HCT116 (cell line): ENCODE results near the gene BCAN. TPM values are rescaled to one million over a fixed set of nuclear protein-coding genes. Genes with fewer than 3 reads are reported as not detected.

Source experiments
- ATAC-seq: fragments of 200-7000 bp; cut with Tn5 transposase; 2 replicates; pipeline ENCODE4 v1.9.1; 2020; ENCODE audit warnings: mild to moderate bottlenecking, moderate library complexity
- BruUV-seq: library from RNA; stranded (reverse); fragments of 400-500 nt; replicated peaks from 2 replicates; lab custom pipeline; 2021; lab: Mats Ljungman, UMichigan
- CTCF ChIA-PET: fragments of 300-600 bp; sonication (Branson Sonifier 250); formaldehyde crosslinking; loops from one replicate; lab custom pipeline; 2021; ENCODE audit warnings: antibody characterized with exemption; lab: Charles Lee
- POLR2A ChIA-PET: fragments of 300-600, 350-600 bp; sonication (Branson Sonifier 250); formaldehyde crosslinking; loops from one replicate; lab custom pipeline; 2021; ENCODE audit warnings: antibody characterized with exemption; lab: Charles Lee
- RAD21 ChIA-PET, 2 experiments: fragments of 300-600 bp; sonication (Branson Sonifier 250); formaldehyde crosslinking; loops; one replicate each; lab custom pipeline; 2023; ENCODE audit warnings: low total read pairs in 2 of 2; ENCODE audit not compliant: uncharacterized antibody in 2 of 2, unreplicated experiment in 2 of 2, low non-redundant PET in 1 of 2; lab: Charles Lee
- DNase-seq: peaks from one replicate; pipeline ENCODE4 v3.0.0-alpha.2; 2010; ENCODE audit warnings: low read depth, low spot score
- H2AFZ ChIP-seq: fragments of 200-600 bp; shearing (Covaris generic), sonication (generic); 2 replicates; pipeline ENCODE4 v1.6.1; 2017; ENCODE audit warnings: low read depth, mixed run types, mixed read lengths, antibody characterized with exemption, low read length; ENCODE audit not compliant: poor library complexity, severe bottlenecking
- H3K27ac ChIP-seq: 2 replicates; pipeline ENCODE4 v1.5.1; 2012; ENCODE audit warnings: low read depth, low read length
- H3K27me3 ChIP-seq: fragments of 200-600 bp; sonication (generic); 2 replicates; pipeline ENCODE4 v1.6.1; 2016; ENCODE audit warnings: mixed run types, low read length, mixed read lengths; ENCODE audit not compliant: insufficient read depth
- H3K36me3 ChIP-seq, 2 experiments: fragments of 200-500 bp in 1 of 2; fragments of 200-600 bp in 1 of 2; sonication (Bioruptor generic) in 1 of 2; sonication (generic) in 1 of 2; 2 replicates each; pipeline versions ENCODE4 v1.5.1 to v1.6.1; 2014 to 2016; ENCODE audit warnings: low read length in 2 of 2, inconsistent platforms in 1 of 2, mixed read lengths in 1 of 2, mixed run types in 1 of 2; ENCODE audit not compliant: insufficient read depth in 2 of 2, control insufficient read depth in 1 of 2
- H3K4me1 ChIP-seq, 2 experiments: fragments of 200-600 bp in 1 of 2; sonication (generic) in 1 of 2; 2 replicates each; pipeline versions ENCODE4 v1.5.1 to v1.6.1; 2012 to 2017; ENCODE audit warnings: low read length in 2 of 2, inconsistent platforms in 1 of 2, mild to moderate bottlenecking in 1 of 2, mixed read lengths in 1 of 2, mixed run types in 1 of 2, moderate library complexity in 1 of 2; ENCODE audit not compliant: insufficient read depth in 2 of 2, control insufficient read depth in 1 of 2
- H3K4me2 ChIP-seq: fragments of 200-600 bp; sonication (generic); 2 replicates; pipeline ENCODE4 v1.6.1; 2017; ENCODE audit warnings: mixed run types, low read length, mixed read lengths
- H3K4me3 ChIP-seq, 2 experiments: fragments of 200-600 bp in 1 of 2; sonication (generic) in 1 of 2; replicated peaks in 1 of 2; 2 replicates each; pipeline ENCODE4 v1.5.1; 2011 to 2016; ENCODE audit warnings: low read length in 2 of 2, control low read depth in 1 of 2, low read depth in 1 of 2, mild to moderate bottlenecking in 1 of 2, mixed read lengths in 1 of 2, mixed run types in 1 of 2
- H3K79me2 ChIP-seq: fragments of 200-600 bp; sonication (generic); 2 replicates; pipeline ENCODE4 v1.6.1; 2017; ENCODE audit warnings: mild to moderate bottlenecking, mixed run types, low read length, moderate library complexity, mixed read lengths; ENCODE audit not compliant: insufficient read depth
- H3K9ac ChIP-seq: fragments of 200-600 bp; sonication (generic); 2 replicates; pipeline ENCODE4 v1.6.1; 2016; ENCODE audit warnings: low read length, mixed read lengths
- H3K9me2 ChIP-seq: fragments of 200-600 bp; sonication (generic), shearing (Covaris generic); 2 replicates; pipeline ENCODE4 v1.6.1; 2017; ENCODE audit warnings: mixed run types, mild to moderate bottlenecking, moderate library complexity; ENCODE audit not compliant: insufficient read depth
- H3K9me3 ChIP-seq, 2 experiments: fragments of 200-500 bp in 1 of 2; fragments of 200-600 bp in 1 of 2; sonication (Bioruptor generic) in 1 of 2; sonication (generic) in 1 of 2; 2 replicates each; pipeline ENCODE4 v1.6.1; 2014 to 2017; ENCODE audit warnings: low read length in 2 of 2, mixed read lengths in 2 of 2, inconsistent platforms in 1 of 2, low read depth in 1 of 2, mild to moderate bottlenecking in 1 of 2, mixed run types in 1 of 2, moderate library complexity in 1 of 2; ENCODE audit not compliant: control insufficient read depth in 1 of 2, insufficient read depth in 1 of 2
- H4K20me1 ChIP-seq: fragments of 200-600 bp; sonication (generic), shearing (Covaris generic); 2 replicates; pipeline ENCODE4 v1.6.1; 2017; ENCODE audit warnings: mixed run types, mild to moderate bottlenecking, moderate library complexity; ENCODE audit not compliant: insufficient read depth
- EZH2 ChIP-seq: fragments of 200-600 bp; sonication (generic); IDR thresholded peaks from 2 replicates; pipeline ENCODE4 v1.6.1; 2017; ENCODE audit warnings: antibody characterized with exemption, mixed run types
- JUND ChIP-seq: IDR thresholded peaks from 2 replicates; pipeline ENCODE4 v1.6.1; 2012
- POLR2AphosphoS5 ChIP-seq: IDR thresholded peaks from 2 replicates; pipeline ENCODE4 v1.6.1; 2011; ENCODE audit warnings: mild to moderate bottlenecking, low read depth, low read length, moderate library complexity
- SRF ChIP-seq: IDR thresholded peaks from 2 replicates; pipeline ENCODE4 v1.6.1; 2012; ENCODE audit warnings: low read depth
- intact Hi-C: fragments of 100-400 bp; cut with micrococcal nuclease; formaldehyde crosslinking; loops from 2 replicates; pipeline ENCODE4 v1.10.0; 2022
- total RNA-seq: library from RNA; stranded (reverse); gene quantifications from one replicate; pipeline ENCODE4 v1.2.1, GENCODE V29; 2021; ENCODE audit not compliant: unreplicated experiment
- TF ChIP-seq, protein P1 (sequence below): IDR thresholded peaks from 2 replicates; pipeline ENCODE4 v1.6.1; 2012; ENCODE audit warnings: low read depth
- TF ChIP-seq, protein P2 (sequence below), 3 experiments: fragments of 200-600 bp in 1 of 3; sonication (generic) in 1 of 3; IDR thresholded peaks in 2 of 3; conservative IDR thresholded peaks in 1 of 3; 2 replicates each; pipeline ENCODE4 v1.5.1; 2012 to 2017; ENCODE audit warnings: low read depth in 2 of 3, low read length in 2 of 3, antibody characterized with exemption in 1 of 3, borderline replicate concordance in 1 of 3, control low read depth in 1 of 3, mild to moderate bottlenecking in 1 of 3, mixed read lengths in 1 of 3, mixed run types in 1 of 3, moderate library complexity in 1 of 3; ENCODE audit not compliant: insufficient read depth in 1 of 3

The BCAN gene
- total RNA-seq, 1 experiment from 2014 or later, result not detected

DNA sequence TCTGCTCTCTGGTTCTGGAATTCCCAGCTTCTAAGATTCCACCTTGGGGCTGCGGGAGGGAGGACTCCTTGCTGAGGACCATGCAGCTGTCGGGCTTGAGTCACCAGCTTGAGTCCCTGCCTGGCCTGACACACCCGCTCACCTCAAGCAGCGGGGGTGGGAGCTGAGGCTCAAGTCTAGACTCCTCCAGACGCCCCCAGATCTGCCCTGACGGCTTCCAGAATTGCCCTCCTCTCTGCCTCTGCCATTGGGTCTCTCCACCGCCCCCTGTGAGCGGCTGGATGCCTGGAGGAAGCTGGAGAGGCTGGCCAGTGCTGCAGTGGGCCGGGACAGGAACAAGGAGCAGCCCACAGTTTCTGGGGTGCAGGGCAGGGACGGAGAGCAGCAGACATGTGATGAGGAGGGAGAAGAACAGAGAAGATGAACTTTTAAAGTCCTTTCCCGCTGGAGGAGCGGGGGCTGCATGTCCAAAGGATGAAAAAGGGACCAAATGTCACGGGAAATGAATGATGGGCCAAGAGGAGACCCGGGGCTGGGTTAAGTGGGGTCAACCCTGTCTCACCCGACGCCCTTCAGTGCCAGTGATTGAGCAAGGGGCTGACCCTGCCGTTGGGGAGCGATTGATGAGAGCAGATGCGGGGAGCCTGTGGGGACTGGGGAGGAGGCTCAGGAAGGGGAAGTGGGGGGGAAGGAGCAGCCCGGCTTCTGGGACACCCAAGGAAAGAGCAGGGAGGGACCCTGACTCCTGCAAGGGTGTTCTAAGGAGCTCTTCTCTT lies 49.9 kb downstream of the BCAN start:
- BruUV-seq, result no TSS peak
- Histone ChIP-seq H2AFZ (peak overlapping the region; percentile 35), H3K79me2 (no peaks in the 10 kb centered on the region), H3K4me1 (peaks cover 57 to 70% of the 10 kb centered on the region in 2 experiments)
- no peak for TF ChIP-seq SRF
- no peak for TF ChIP-seq POLR2AphosphoS5
- no peak for TF ChIP-seq EZH2
- no peak for TF ChIP-seq JUND
- TF ChIP-seq, protein P1, sequence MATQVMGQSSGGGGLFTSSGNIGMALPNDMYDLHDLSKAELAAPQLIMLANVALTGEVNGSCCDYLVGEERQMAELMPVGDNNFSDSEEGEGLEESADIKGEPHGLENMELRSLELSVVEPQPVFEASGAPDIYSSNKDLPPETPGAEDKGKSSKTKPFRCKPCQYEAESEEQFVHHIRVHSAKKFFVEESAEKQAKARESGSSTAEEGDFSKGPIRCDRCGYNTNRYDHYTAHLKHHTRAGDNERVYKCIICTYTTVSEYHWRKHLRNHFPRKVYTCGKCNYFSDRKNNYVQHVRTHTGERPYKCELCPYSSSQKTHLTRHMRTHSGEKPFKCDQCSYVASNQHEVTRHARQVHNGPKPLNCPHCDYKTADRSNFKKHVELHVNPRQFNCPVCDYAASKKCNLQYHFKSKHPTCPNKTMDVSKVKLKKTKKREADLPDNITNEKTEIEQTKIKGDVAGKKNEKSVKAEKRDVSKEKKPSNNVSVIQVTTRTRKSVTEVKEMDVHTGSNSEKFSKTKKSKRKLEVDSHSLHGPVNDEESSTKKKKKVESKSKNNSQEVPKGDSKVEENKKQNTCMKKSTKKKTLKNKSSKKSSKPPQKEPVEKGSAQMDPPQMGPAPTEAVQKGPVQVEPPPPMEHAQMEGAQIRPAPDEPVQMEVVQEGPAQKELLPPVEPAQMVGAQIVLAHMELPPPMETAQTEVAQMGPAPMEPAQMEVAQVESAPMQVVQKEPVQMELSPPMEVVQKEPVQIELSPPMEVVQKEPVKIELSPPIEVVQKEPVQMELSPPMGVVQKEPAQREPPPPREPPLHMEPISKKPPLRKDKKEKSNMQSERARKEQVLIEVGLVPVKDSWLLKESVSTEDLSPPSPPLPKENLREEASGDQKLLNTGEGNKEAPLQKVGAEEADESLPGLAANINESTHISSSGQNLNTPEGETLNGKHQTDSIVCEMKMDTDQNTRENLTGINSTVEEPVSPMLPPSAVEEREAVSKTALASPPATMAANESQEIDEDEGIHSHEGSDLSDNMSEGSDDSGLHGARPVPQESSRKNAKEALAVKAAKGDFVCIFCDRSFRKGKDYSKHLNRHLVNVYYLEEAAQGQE, result no peak
- TF ChIP-seq, protein P2, sequence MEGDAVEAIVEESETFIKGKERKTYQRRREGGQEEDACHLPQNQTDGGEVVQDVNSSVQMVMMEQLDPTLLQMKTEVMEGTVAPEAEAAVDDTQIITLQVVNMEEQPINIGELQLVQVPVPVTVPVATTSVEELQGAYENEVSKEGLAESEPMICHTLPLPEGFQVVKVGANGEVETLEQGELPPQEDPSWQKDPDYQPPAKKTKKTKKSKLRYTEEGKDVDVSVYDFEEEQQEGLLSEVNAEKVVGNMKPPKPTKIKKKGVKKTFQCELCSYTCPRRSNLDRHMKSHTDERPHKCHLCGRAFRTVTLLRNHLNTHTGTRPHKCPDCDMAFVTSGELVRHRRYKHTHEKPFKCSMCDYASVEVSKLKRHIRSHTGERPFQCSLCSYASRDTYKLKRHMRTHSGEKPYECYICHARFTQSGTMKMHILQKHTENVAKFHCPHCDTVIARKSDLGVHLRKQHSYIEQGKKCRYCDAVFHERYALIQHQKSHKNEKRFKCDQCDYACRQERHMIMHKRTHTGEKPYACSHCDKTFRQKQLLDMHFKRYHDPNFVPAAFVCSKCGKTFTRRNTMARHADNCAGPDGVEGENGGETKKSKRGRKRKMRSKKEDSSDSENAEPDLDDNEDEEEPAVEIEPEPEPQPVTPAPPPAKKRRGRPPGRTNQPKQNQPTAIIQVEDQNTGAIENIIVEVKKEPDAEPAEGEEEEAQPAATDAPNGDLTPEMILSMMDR (IDR thresholded peaks at IDR 0.05 in 2 of 3, conservative IDR thresholded peaks at IDR 0.05 in 1 of 3; ENCODE audit: borderline replicate concordance in 1 of 3, insufficient read depth in 1 of 3, low read depth in 2 of 3, low read length in 2 of 3), result peak in 1 of 3 experiments; percentile 12; a peak in 1 of 6 replicates
- TF ChIP-seq, all 23 proteins: peak for 1
- RAD21 ChIA-PET, result interaction anchor here (1.8 to 4.0 kb wide), 5 partner anchors 14 to 168 kb away, joined by 9 to 67 read pairs (median 45); partner anchors contain the start of genes CRABP2 (in 2 of the 2) and NTRK1 (in 1 of the 2)
- Histone ChIP-seq H3K4me2 (peak overlapping the region; percentile 84), H3K9me3 (no peaks in the 10 kb centered on the region), H3K27ac (peak overlapping the region; percentile 72), H3K9me2 (no peaks in the 10 kb centered on the region), H3K36me3 (no peaks in the 10 kb centered on the region), H3K4me3 (no peak overlapping the region), H3K27me3 (no peaks in the 10 kb centered on the region), H4K20me1 (no peaks in the 10 kb centered on the region), H3K9ac (peak overlapping the region; percentile 39)
- DNase-seq, result no peak
- intact Hi-C loops, result no loop called here
- ATAC-seq, result no peak
- POLR2A ChIA-PET, result interaction anchor here (1.0 to 5.0 kb wide), 4 partner anchors 12 to 36 kb away, joined by 3 to 87 read pairs (median 36); partner anchors contain the start of genes CRABP2, ISG20L2, METTL25B and NES
- CTCF ChIA-PET, result interaction anchor here (1.6 to 10.0 kb wide), 5 partner anchors 16 to 236 kb away, joined by 4 to 508 read pairs (median 104); partner anchors contain the start of genes CRABP2, INSRR, ISG20L2 and METTL25B
